Central memory CD4-positive, alpha-beta T cell (primary cell): ENCODE results near the gene USH1C.

Source experiments
- DNase-seq: peaks from one replicate; pipeline ENCODE4 v3.0.0; 2022

The USH1C gene

GRCh38 chr11:17543574-17544180 is 539 bp downstream of the USH1C start:
- no peak for DNase-seq

DNA sequence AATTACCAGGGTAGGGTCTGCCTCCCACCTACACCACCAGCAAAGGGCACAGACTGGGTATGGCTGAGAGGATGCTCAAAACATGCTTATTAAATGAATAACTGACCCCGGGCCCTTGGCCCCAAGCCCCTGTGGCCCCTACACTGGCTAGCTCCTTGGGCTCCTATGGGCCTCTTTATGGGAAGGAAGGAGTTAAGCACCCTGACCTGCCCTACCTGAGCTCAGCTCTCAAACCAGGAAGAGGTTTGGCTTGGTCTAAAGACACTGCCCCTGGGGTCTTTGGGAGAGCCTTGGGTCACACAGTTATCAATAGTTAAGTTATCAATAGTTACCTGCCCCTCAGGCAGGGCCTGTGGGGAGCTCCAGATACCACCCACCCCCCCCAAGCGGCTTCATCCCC is 1.2 kb downstream of the USH1C start:
- DNase-seq = no peak

- DNase-seq = no peak
Measured at GRCh38 chr11:17542249-17542648, 2.0 kb downstream of the USH1C start.

- no peak for DNase-seq
Measured at GRCh38 chr11:17541330-17541885, 2.8 kb downstream of the USH1C start.

- no peak for DNase-seq
Measured at GRCh38 chr11:17540807-17541206, 3.4 kb downstream of the USH1C start.

GRCh38 chr11:17538731-17539130 is 5.5 kb downstream of the USH1C start:
- no peak for DNase-seq

DNA sequence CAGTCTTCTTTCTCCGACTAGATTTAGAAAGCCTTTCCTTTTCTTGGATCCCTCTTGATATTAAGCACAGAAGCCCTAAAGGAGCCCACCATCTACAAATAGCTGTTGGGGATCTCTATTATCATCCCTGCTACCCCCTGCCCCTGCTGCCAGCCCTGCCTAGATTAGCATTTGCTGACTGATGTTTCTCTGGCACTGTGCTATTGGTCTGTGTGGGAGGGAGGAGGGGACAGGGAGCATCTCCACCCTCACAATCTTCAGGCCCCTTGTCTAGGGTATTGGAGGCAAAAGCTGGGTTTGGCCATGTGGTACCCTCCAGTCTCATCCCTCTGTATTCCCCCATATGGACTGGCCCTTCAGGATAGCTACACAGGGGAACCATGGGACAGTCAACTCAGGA is 6.2 kb downstream of the USH1C start:
- no peak for DNase-seq

DNA sequence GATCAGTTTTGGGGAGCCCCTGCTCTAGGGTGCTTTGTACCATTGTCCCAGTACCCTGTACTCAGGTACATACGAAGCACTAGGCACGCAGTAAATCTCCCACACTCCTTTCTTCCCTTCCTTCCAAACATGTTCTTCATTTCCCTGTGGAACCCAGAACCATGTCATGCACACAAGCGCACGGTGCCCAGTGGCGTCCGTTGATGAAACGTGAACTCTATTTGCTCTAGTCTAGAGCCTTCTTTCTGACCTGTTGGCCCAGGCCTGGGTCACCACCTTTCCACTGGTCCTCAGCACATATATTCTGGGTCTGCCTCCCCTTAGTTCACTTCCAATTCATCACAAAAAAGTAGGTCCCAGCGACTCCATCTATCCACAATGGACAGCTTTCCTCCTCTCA is 7.0 kb downstream of the USH1C start:
- no peak for DNase-seq

- no peak for DNase-seq
Measured at GRCh38 chr11:17535488-17535887, 8.7 kb downstream of the USH1C start.

GRCh38 chr11:17533778-17534415 is 10.3 kb downstream of the USH1C start:
- DNase-seq = no peak

GRCh38 chr11:17533341-17533740 is 10.9 kb downstream of the USH1C start:
- DNase-seq = no peak

- DNase-seq = no peak
Measured at GRCh38 chr11:17532784-17533183, 11.4 kb downstream of the USH1C start.

- DNase-seq = no peak
Measured at GRCh38 chr11:17531636-17532113, 12.5 kb downstream of the USH1C start.

GRCh38 chr11:17531071-17531600 is 13.1 kb downstream of the USH1C start:
- DNase-seq = no peak

DNA sequence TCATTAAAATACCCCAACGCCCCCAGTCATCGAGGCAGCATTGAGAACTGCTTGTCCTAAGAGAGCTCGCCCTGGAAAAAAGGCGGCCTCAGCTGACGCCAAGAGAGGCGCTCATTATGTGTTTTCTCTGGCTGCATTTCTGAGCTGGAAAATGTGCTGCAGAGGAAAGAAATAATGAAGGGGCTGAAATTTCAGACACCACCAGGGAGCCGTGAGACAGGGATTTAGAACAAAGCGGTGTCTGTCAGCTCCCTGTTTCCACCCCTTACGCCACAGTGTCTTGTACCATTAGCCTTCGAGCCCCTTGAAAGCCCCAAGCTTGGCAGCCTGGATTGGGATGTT is 14.4 kb downstream of the USH1C start:
- DNase-seq = no peak

DNA sequence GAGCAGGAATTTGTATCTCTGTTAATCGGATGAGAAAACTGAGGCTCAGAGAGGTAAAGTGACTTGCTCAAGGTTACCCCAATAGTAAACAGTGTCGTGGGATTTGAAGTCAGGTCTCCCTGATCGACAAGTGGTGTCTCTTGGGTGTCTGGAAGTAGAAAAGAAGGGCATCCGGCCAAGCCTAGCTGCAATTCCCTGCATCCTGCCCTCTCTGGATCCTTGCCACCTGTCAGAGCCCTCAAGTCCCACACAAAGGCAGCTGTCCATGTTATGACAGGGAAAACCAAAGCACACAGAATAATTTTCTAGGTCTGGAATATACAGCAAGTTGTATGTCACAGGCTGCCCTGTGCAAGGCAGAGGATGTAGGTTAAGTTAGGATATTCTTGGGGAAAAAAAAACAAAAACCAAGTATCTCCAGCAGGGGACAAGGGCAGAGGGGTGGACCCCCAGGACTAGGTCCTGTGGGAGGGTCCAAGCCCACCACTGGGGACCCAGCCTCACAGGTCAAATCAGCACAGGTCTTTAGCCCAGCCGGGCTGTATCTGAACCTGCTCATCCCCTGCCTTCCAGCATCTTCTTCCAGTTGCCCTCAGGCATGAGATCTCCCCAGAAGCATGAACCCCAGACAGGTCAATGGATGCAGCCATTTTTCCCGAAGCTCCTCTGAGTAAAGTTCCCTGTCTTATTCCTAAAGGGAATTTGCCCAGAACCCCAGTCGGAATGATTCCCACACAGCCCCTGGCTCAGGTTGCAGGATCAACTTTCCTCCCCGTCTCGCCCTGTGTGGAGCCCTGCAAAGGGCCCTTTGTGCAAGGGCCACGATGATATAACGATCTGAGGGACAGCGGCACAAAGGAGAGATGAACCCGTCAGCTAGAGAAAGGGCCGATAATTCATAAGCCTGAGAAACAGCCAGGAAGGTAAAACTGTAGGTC is 15.0 kb downstream of the USH1C start:
- DNase-seq = no peak

GRCh38 chr11:17528181-17528691 is 16.0 kb downstream of the USH1C start:
- peak; percentile 5 for DNase-seq

DNA sequence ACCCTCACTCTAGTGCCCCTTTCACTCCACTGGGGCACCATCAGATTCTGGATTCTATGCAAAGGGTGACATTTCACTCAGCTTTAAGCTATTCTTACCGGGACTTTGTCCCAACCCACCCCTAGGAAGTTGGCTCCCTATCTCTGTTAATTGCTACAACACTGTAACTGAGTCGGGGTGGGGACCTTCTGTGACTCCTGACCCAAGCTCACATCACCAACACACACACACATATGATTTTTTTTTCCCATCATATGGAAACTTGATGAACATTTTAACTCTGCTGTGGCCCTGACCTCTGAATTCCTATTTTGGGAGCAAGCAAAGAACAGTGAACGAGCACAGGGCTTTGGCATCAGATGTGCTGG is 16.6 kb downstream of the USH1C start:
- DNase-seq = no peak

DNA sequence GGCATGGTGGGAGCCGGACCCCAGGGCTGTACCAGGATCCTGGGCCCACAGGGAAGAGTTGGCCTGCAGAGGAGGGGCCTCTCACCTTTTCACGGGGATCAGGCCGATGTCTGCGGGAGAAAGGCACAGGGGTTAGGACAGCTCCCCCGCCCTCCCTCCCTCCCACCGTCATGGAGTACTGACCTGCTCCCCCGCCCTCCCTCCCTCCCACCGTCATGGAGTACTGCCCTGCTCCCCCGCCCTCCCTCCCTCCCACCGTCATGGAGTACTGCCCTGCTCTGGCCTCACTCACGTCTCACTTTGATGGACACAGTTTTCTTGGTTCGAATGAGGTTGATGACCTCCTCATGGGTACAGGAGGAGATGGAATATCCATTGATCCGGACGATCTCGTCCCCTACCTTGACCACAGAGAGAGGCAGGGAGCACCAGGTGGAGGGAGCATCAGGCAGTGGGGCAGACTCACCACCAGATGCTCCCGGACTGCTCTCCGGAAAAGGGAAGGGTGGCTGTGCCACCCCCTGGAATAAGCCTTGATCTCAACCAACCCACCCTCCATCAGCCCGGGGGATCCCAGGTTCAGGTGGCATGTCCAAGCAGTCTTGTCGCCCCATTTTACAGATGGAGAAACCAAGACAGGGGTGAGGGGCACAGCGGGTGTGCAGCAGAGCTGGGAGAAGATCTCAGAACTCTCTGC is 17.1 kb downstream of the USH1C start:
- no peak for DNase-seq

DNA sequence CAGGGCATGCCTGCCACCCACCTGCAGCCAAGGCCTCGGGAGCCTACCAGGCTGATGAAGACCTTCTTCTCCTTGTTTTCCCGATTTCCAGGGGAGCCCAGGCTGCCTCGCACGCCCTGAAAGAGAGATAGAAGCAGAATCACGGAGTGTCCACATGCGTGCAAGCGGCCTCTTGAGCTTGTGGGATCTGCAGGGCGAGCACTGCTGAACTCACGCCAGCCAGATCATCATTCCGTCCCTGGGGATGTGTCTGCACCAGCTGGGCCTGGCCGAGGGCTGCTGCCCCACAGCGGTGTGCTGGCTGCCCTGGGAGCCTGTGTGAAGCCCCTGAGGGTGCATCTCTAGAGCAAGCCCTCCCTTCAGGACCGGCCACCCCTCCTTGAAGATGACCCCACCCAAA is 17.9 kb downstream of the USH1C start:
- no peak for DNase-seq

- DNase-seq = no peak
Measured at GRCh38 chr11:17525570-17525969, 18.6 kb downstream of the USH1C start.

DNA sequence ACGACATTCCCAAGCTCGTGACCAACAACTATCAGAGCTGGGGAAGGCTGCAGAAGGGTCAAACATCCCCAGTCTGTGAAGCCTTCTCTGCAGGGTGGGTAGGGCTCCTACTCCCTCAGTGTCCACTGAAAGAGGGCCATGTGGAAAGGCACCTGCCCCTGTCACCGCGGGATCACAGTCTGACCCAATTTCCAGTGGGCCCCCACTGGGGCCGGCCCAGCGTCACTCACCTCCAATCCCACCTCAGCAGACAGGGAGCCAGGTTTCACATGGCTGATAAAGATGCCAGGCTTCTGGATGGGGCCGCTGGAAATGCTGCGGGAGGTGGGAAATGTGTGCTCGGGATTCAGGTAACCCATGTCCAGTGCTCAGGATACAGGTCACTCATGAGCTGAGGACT is 20.0 kb downstream of the USH1C start:
- DNase-seq = no peak
